ENCODE results near the gene A1CF.
"Not testable (repeated sequence)": the region's sequence is repeated elsewhere in the genome, so short reads cannot be mapped to it uniquely, and the experiment has no call there.

A1CF gene

DNA sequence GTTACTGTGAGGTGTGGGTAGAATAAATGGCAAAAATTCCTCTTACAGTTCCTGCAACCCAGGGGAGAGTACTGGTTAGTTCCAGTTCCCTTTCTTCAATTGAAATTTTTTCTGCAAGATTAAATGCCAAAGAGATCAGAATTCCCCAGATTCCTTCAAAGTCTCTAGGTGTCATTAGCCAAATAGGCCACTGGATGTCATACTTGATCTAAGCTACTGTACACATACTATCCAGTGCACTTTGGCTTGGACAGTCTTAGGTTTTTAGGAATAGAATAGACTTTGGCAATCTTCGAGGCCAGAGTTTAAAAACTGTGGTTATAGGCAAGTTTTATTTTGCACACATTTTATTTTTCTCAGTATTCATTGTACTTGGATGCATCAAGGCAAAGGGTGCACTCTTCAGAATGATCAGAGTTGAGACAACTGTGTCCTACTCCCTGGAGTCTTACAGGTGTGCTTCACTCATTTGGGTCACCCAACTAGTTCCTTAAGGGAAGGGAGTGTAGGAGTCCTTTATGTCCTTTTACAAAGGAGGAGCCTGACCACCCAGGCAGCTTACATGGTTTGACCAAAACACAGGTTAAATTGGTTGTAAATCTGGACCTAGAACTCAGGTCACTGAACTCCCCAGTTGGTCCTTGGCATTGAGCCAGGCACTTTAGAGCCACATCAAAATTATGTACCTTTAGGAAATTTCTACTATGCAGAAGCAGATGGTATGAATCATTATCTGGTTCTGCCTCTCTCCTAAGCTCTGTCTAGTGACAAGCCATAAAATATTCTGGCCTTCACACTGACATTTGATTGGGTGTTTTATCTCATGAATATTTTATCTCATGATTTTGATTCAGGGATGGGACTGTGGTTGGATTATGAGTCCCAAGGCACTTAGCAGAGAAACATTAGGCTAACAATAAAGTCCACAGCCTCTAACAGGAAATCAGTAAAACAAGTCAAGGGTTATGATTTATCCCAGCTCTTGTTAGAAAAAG, 96.2 kb downstream of the A1CF start:
- Histone ChIP-seq H3K4me3 (IDR thresholded peaks at IDR 0.05; ENCODE audit: insufficient read depth, low read depth, low read length) (no peak overlapping the region), H3K4me2 (no peak overlapping the region), H4K20me1 (ENCODE audit: insufficient read depth) (no peaks in the 10 kb centered on the region), H3K36me3 (ENCODE audit: insufficient read depth) (no peaks in the 10 kb centered on the region), H3K27me3 (ENCODE audit: insufficient read depth, low read depth) (no peaks in the 10 kb centered on the region), H3K4me1 (ENCODE audit: low read depth, poor library complexity, severe bottlenecking) (no peaks in the 10 kb centered on the region), H3K9ac (no peak overlapping the region), H3K27ac (no peak overlapping the region), H3K79me2 (ENCODE audit: insufficient read depth, low read depth) (no peaks in the 10 kb centered on the region), H2AFZ (ENCODE audit: low read depth) (no peak overlapping the region)
- TF ChIP-seq, protein P1, sequence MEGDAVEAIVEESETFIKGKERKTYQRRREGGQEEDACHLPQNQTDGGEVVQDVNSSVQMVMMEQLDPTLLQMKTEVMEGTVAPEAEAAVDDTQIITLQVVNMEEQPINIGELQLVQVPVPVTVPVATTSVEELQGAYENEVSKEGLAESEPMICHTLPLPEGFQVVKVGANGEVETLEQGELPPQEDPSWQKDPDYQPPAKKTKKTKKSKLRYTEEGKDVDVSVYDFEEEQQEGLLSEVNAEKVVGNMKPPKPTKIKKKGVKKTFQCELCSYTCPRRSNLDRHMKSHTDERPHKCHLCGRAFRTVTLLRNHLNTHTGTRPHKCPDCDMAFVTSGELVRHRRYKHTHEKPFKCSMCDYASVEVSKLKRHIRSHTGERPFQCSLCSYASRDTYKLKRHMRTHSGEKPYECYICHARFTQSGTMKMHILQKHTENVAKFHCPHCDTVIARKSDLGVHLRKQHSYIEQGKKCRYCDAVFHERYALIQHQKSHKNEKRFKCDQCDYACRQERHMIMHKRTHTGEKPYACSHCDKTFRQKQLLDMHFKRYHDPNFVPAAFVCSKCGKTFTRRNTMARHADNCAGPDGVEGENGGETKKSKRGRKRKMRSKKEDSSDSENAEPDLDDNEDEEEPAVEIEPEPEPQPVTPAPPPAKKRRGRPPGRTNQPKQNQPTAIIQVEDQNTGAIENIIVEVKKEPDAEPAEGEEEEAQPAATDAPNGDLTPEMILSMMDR (conservative IDR thresholded peaks at IDR 0.05; ENCODE audit: low read depth, low read length) = peak; percentile 48

DNA sequence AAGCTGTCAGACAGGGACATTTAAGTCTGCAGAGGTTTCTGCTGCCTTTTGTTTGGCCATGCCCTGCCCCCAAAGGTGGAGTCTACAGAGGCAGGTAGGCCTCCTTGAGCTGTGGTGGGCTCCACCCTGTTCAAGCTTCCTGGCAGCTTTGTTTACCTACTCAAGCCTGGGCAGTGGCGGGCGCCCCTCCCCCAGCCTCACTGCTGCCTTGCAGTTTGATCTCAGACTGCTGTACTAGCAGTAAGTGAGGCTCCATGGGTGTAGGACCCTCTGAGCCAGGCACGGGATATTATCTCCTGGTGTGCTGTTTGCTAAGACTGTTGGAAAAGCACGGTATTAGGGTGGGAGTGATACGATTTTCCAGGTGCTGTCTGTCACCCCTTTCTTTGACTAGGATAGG, 97.5 kb downstream of the A1CF start:
- not testable (repeated sequence) for H2AFZ ChIP-seq (ENCODE audit: low read depth); H3K36me3 ChIP-seq (ENCODE audit: insufficient read depth); H3K4me3 ChIP-seq (IDR thresholded peaks at IDR 0.05; ENCODE audit: insufficient read depth, low read depth, low read length); H4K20me1 ChIP-seq (ENCODE audit: insufficient read depth); H3K27ac ChIP-seq; H3K79me2 ChIP-seq (ENCODE audit: insufficient read depth, low read depth); H3K27me3 ChIP-seq (ENCODE audit: insufficient read depth, low read depth); H3K4me2 ChIP-seq; H3K4me1 ChIP-seq (ENCODE audit: low read depth, poor library complexity, severe bottlenecking); H3K9ac ChIP-seq

DNA sequence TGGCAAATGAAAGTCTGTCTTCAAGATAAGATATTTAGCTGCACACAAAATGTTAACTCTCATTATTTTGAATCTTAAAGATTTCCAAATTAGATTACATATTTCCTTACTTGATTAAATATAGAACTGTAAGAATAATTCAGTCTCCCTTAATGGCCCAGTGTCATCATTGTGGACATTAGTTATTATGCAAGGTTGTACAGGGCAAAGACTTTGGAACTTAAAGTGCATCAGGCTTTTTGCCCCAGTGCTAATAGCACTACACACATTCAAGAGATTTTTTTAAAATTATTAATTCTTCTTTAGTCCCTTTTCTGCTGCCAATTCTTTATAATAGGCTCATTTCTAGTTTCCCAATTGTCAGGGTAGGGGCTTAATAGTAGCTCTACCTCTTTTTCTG, 103.4 kb downstream of the A1CF start:
- not testable (repeated sequence) for H3K9ac ChIP-seq; H3K4me2 ChIP-seq; H3K79me2 ChIP-seq (ENCODE audit: insufficient read depth, low read depth); H3K4me1 ChIP-seq (ENCODE audit: low read depth, poor library complexity, severe bottlenecking); H3K27ac ChIP-seq; H3K4me3 ChIP-seq (IDR thresholded peaks at IDR 0.05; ENCODE audit: insufficient read depth, low read depth, low read length); H3K27me3 ChIP-seq (ENCODE audit: insufficient read depth, low read depth); H2AFZ ChIP-seq (ENCODE audit: low read depth); H3K36me3 ChIP-seq (ENCODE audit: insufficient read depth); H4K20me1 ChIP-seq (ENCODE audit: insufficient read depth)

DNA sequence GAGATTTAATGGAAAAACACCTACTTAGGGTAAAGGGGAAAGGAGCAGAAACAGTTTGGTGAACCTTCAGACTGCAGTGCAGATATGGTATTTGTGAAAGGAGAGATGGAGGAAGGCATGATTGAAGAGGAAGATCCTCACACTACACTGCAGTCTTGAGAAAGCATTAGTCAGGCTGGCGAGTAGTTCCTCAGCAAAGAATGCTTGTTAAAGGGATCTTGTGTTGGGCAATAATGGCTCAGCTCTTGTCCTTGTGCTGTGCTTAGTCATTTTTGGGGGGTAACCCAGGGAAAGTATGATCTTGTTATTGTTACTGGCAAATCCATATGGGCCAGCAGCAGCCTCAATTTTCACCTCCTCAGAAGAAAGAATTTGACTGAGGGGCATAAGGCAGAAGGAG, 105.4 kb downstream of the A1CF start:
- not testable (repeated sequence) for H3K9ac ChIP-seq; H3K4me2 ChIP-seq; H4K20me1 ChIP-seq (ENCODE audit: insufficient read depth); H3K4me1 ChIP-seq (ENCODE audit: low read depth, poor library complexity, severe bottlenecking); H3K27ac ChIP-seq; H3K79me2 ChIP-seq (ENCODE audit: insufficient read depth, low read depth); H2AFZ ChIP-seq (ENCODE audit: low read depth); H3K36me3 ChIP-seq (ENCODE audit: insufficient read depth); H3K4me3 ChIP-seq (IDR thresholded peaks at IDR 0.05; ENCODE audit: insufficient read depth, low read depth, low read length); H3K27me3 ChIP-seq (ENCODE audit: insufficient read depth, low read depth)

DNA sequence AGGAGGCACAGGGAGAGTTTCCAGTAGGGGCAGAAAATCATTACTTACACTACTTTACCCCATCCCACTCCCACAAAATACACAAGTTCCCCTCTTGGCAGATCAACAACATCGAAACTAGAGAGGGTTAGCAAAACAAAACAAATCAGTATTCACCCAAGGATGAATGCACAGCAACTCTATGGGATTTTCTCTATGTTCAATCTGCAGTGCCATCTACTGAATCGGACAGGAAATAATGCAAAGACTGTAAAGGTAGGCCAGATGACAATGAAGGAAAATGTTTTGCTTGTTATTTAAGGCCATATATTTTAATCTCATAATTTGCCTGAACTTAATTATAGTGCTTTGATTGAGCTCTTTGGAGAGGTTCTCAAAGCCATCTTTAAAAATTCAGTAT, 110.6 kb downstream of the A1CF start:
- H3K4me1 ChIP-seq (ENCODE audit: low read depth, poor library complexity, severe bottlenecking); H4K20me1 ChIP-seq (ENCODE audit: insufficient read depth); H3K79me2 ChIP-seq (ENCODE audit: insufficient read depth, low read depth); H3K9ac ChIP-seq; H3K4me3 ChIP-seq (IDR thresholded peaks at IDR 0.05; ENCODE audit: insufficient read depth, low read depth, low read length); H3K27ac ChIP-seq; H3K27me3 ChIP-seq (ENCODE audit: insufficient read depth, low read depth); H2AFZ ChIP-seq (ENCODE audit: low read depth); H3K4me2 ChIP-seq; H3K36me3 ChIP-seq (ENCODE audit: insufficient read depth): not testable (repeated sequence)

DNA sequence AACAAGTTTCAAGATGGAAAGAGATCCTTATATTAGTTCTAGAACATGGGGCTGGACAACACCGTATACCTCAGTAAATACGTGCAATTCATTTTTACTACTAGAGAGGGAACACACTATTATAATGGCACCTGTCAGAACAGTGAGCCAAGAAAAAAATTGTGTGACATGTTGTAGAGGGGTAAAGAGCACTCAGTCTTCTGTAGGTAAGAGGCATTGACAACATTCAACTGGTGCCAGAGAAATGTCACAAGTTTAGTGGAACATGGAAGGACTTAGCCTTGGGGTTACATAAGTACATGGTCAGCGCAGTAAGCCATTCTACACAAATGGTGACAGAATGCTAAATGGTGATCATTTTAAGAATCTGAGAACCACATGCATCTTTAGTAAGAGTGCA, 113.4 kb downstream of the A1CF start:
- not testable (repeated sequence) for H2AFZ ChIP-seq (ENCODE audit: low read depth); H3K36me3 ChIP-seq (ENCODE audit: insufficient read depth); H3K27me3 ChIP-seq (ENCODE audit: insufficient read depth, low read depth); H3K79me2 ChIP-seq (ENCODE audit: insufficient read depth, low read depth); H3K9ac ChIP-seq; H3K4me1 ChIP-seq (ENCODE audit: low read depth, poor library complexity, severe bottlenecking); H4K20me1 ChIP-seq (ENCODE audit: insufficient read depth); H3K4me2 ChIP-seq; H3K27ac ChIP-seq; H3K4me3 ChIP-seq (IDR thresholded peaks at IDR 0.05; ENCODE audit: insufficient read depth, low read depth, low read length)

DNA sequence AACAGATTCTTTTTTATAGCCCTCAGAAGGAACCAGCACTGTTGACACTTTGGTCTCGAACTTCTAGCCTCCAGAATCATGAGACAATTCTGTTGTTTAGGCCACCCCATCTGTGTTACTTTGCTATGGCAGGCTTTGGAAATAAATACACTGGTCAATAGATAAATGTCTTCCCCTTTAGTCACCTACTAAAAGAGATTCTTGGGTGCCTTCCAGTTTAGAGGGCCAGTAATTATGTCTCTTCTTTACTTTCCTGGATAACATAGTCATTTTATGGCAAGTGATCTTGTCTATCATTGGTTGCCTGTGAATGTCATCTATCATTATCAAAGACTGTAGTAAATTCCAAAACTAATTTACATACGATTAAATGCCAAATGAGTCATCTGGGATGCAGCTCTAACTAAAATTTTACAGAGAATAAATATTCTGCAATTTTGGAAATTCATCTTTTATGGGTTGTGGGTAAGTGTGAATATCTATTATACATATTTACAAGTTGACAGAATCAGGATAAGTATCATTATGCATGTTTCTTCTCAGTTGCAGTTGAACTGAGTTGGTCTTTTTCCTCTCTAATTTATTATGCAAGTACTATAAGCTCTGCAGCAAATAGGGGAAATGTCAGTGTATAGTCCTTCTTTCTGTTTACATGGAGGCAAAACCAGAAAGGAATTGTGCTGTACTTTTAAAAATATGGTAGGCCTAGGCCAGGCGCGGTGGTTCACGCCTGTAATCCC, 118.5 kb downstream of the A1CF start:
- not testable (repeated sequence) for H3K9ac ChIP-seq; H3K27me3 ChIP-seq (ENCODE audit: insufficient read depth, low read depth); H3K79me2 ChIP-seq (ENCODE audit: insufficient read depth, low read depth)

More for the DNA sequence above, 118.5 kb downstream of the A1CF start:
- not testable (repeated sequence) for H3K4me2 ChIP-seq; H3K27ac ChIP-seq; H2AFZ ChIP-seq (ENCODE audit: low read depth); H3K4me3 ChIP-seq (IDR thresholded peaks at IDR 0.05; ENCODE audit: insufficient read depth, low read depth, low read length); H4K20me1 ChIP-seq (ENCODE audit: insufficient read depth); H3K4me1 ChIP-seq (ENCODE audit: low read depth, poor library complexity, severe bottlenecking); H3K36me3 ChIP-seq (ENCODE audit: insufficient read depth)
